MCF 10A (cell line): ENCODE results near the gene XPO1. TPM values are rescaled to one million over a fixed set of nuclear protein-coding genes. Genes with fewer than 3 reads are reported as not detected.

Experiments used
- BruUV-seq: library from RNA; stranded (reverse); fragments of 400-500 nt; replicated peaks from 2 replicates; lab custom pipeline; 2021; lab: Mats Ljungman, UMichigan
- CTCF ChIA-PET: fragments of 300-600 bp; sonication (Branson Sonifier 250); formaldehyde crosslinking; extraction: SDS; loops from one replicate; lab custom pipeline; 2021; ENCODE audit warnings: antibody characterized with exemption, inconsistent platforms; lab: Yijun Ruan, JAX
- POLR2A ChIA-PET: fragments of 300-600, 350-650 bp; sonication (Branson Sonifier 250); formaldehyde crosslinking; extraction: SDS; loops from one replicate; lab custom pipeline; 2020; ENCODE audit warnings: antibody characterized with exemption, inconsistent platforms; lab: Yijun Ruan, JAX
- DNase-seq: peaks from one replicate; pipeline ENCODE4 v3.0.0-alpha.2; 2018; ENCODE audit not compliant: unreplicated experiment
- H3K27ac Mint-ChIP-seq: one replicate; pipeline ENCODE4 v1.8.0; 2022; ENCODE audit warnings: mild to moderate bottlenecking, low read depth, mixed read lengths; ENCODE audit not compliant: unreplicated experiment
- H3K27me3 Mint-ChIP-seq: one replicate; pipeline ENCODE4 v1.8.0; 2022; ENCODE audit warnings: mixed read lengths; ENCODE audit not compliant: insufficient read depth, unreplicated experiment
- H3K36me3 Mint-ChIP-seq: one replicate; pipeline ENCODE4 v1.8.0; 2022; ENCODE audit warnings: mild to moderate bottlenecking, moderate library complexity, mixed read lengths; ENCODE audit not compliant: insufficient read depth, unreplicated experiment
- H3K4me1 Mint-ChIP-seq: one replicate; pipeline ENCODE4 v1.8.0; 2022; ENCODE audit warnings: mixed read lengths; ENCODE audit not compliant: insufficient read depth, unreplicated experiment
- H3K4me3 Mint-ChIP-seq: one replicate; pipeline ENCODE4 v1.8.0; 2022; ENCODE audit warnings: mild to moderate bottlenecking, moderate library complexity, mixed read lengths; ENCODE audit not compliant: unreplicated experiment
- H3K9me3 Mint-ChIP-seq: one replicate; pipeline ENCODE4 v1.8.0; 2022; ENCODE audit warnings: mixed read lengths; ENCODE audit not compliant: unreplicated experiment
- intact Hi-C: fragments of 100-400 bp; cut with micrococcal nuclease; formaldehyde crosslinking; loops from 2 replicates; pipeline ENCODE4 v1.14.1; 2022
- total RNA-seq: library from RNA; stranded (reverse); gene quantifications from 2 replicates; pipeline ENCODE4 v1.2.3, GENCODE V29; 2022
- TF ChIP-seq, protein P1 (sequence below): fragments of 200-600 bp; IDR thresholded peaks from one replicate; pipeline ENCODE4 v1.8.0; 2022; ENCODE audit warnings: antibody characterized with exemption, mild to moderate bottlenecking; ENCODE audit not compliant: unreplicated experiment

Gene XPO1
- total RNA-seq, 1 experiment from 2014 or later: 148 TPM

DNA sequence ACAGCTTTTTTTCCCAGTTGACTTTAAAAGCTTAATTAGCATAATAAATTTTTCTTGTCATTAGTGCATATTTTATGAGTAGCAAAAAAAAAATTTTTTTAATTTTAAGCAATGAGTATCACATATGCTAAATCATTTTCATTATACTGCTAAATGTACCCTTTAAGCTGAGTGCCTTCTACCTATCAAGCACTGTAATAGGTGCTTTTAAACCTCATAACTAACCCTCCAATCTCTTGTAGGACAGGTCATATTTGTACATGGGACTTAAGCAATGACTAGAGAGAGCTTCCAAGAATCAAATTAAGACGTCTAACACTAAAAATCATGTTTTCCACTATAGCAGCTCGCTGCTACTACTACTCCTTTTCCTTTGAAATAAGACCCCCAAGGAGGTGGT lies 7.4 kb downstream of the XPO1 start:
- intact Hi-C loops: loop anchor here (10.0 kb wide), 1 partner anchor 364 kb away; no protein-coding TSS in a partner anchor
- H3K36me3 Mint-ChIP-seq: peaks cover 67% of the 10 kb centered on the region
- H3K9me3 Mint-ChIP-seq: no peaks in the 10 kb centered on the region
- no peaks in the 10 kb centered on the region for H3K27me3 Mint-ChIP-seq
- CTCF ChIA-PET: interaction anchor here (0.6 to 0.7 kb wide), 3 partner anchors 64 to 393 kb away, joined by 3 read pairs; no protein-coding TSS in a partner anchor
- TF ChIP-seq, protein P1, sequence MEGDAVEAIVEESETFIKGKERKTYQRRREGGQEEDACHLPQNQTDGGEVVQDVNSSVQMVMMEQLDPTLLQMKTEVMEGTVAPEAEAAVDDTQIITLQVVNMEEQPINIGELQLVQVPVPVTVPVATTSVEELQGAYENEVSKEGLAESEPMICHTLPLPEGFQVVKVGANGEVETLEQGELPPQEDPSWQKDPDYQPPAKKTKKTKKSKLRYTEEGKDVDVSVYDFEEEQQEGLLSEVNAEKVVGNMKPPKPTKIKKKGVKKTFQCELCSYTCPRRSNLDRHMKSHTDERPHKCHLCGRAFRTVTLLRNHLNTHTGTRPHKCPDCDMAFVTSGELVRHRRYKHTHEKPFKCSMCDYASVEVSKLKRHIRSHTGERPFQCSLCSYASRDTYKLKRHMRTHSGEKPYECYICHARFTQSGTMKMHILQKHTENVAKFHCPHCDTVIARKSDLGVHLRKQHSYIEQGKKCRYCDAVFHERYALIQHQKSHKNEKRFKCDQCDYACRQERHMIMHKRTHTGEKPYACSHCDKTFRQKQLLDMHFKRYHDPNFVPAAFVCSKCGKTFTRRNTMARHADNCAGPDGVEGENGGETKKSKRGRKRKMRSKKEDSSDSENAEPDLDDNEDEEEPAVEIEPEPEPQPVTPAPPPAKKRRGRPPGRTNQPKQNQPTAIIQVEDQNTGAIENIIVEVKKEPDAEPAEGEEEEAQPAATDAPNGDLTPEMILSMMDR: no peak
- POLR2A ChIA-PET: interaction anchor here (0.9 to 1.2 kb wide), 2 partner anchors 8 to 11 kb away, joined by 3 to 5 read pairs; no protein-coding TSS in a partner anchor
- peak overlapping the region; percentile 23 for H3K27ac Mint-ChIP-seq
- no TSS peak for BruUV-seq
- no peaks in the 10 kb centered on the region for H3K4me1 Mint-ChIP-seq
- H3K4me3 Mint-ChIP-seq: no peak overlapping the region
- DNase-seq: no peak

DNA sequence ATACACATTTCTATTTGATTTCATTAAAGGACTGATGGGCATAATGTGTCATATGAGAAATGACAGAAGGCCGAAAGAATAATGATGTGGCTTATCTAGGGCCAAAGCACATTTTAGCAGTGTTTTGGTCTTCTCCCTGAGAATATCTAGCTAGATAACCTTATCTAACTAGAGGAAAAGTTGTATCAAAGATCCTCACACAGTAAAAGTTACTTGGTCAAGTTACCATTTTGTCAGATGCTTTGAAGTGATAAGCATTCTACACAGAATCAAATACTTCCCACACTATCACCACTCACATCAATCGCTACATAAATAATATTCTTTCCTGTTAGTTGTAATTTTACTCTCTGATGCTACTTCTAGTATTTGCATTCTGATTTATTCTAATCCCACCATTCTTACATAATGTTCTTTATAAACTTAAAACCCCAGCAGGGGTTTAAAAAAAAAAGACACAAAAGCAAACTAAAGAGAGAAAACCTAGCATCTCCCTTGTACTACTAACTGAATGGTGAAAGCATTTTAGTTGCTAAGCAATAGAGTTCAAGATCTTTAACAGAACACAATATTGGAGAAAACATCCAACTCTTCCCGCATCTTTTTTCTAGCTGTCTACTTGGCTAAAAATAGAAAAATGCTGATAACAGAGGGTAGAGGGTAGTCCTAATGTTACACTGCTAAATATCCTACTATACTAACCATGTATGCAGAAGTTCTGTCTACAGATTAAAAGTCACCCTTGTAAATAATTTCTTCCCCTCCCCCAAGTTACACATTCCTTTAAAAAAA lies 8.0 kb downstream of the XPO1 start:
- Mint-ChIP-seq H3K27me3 (no peaks in the 10 kb centered on the region), H3K9me3 (no peaks in the 10 kb centered on the region), H3K4me3 (no peak overlapping the region), H3K4me1 (no peaks in the 10 kb centered on the region), H3K36me3 (peaks cover 69% of the 10 kb centered on the region), H3K27ac (peak overlapping the region; percentile 23)
- ChIA-PET POLR2A (interaction anchor here (1.2 kb wide), 1 partner anchor 9 kb away, joined by 5 read pairs; no protein-coding TSS in a partner anchor), CTCF (interaction anchor here (0.6 kb wide), 1 partner anchor 64 kb away, joined by 3 read pairs; no protein-coding TSS in a partner anchor)
- TF ChIP-seq, protein P1: no peak
- DNase-seq: no peak
- BruUV-seq: no TSS peak
- intact Hi-C loops: loop anchor here (10.0 kb wide), 1 partner anchor 365 kb away; no protein-coding TSS in a partner anchor

DNA sequence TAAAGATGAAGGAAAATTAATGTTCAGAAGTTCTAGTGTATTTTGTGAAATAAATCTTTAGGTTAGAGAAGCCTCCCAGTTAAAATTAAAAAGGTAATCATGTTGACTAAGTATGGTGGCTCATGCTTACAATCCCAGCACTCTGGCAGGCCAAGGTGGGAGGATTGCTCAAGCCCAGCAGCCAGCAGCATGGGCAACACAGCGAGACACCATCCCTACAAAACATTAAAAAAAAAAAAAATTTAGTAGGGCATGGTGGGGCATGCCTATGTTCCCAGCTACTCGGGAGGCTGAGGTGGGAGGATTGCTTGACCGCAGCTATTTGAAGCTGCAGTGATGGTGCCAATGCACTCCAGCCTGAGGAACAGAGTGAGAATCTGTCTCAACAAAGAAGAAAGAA lies 17.9 kb downstream of the XPO1 start:
- H3K27ac Mint-ChIP-seq: peak overlapping the region; percentile 25
- POLR2A ChIA-PET: interaction anchor here (0.7 to 9.3 kb wide), 3 partner anchors 10 to 16 kb away, joined by 3 to 112 read pairs (median 3); partner anchors contain the start of gene XPO1
- no peak overlapping the region for H3K4me3 Mint-ChIP-seq
- DNase-seq: peak; percentile 56
- no peaks in the 10 kb centered on the region for H3K27me3 Mint-ChIP-seq
- no TSS peak for BruUV-seq
- CTCF ChIA-PET: no interaction called here
- peaks cover 15% of the 10 kb centered on the region for H3K4me1 Mint-ChIP-seq
- no peaks in the 10 kb centered on the region for H3K9me3 Mint-ChIP-seq
- peaks cover 84% of the 10 kb centered on the region for H3K36me3 Mint-ChIP-seq
- intact Hi-C loops: no loop called here
- TF ChIP-seq, protein P1: no peak

DNA sequence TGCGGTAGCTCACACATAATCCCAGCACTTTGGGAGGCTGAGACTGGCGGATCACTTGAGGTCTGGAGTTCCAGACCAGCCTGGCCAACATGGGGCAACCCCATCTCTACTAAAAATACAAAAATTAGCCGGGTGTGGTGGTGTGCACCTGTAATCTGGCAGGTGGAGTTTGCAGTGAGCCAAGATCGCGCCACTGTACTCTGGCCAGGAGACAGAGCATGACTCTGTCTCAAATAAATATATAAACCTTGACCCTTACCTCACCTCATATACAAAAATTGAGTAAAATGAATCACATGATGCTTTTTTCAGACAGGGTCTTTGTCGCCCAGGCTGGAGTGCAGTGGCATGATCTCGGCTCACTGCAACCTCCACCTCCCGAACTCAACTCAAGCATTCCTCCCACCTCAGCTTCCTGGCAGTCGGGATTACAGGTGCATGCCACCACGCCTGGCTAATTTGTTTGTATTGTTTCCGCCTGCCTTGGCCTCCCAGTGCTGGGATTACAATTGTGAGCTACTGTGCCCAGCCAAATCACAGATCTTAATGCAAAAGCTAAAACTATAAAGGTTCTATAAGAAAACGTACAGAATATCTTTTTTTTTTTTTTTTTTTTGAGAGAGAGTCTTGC lies 25.3 kb downstream of the XPO1 start:
- ChIA-PET POLR2A (interaction anchor here (0.5 to 1.0 kb wide), 2 partner anchors 20 to 122 kb away, joined by 3 to 5 read pairs; no protein-coding TSS in a partner anchor), CTCF (interaction anchor here (1.6 kb wide), 1 partner anchor 146 kb away, joined by 6 read pairs; no protein-coding TSS in a partner anchor)
- DNase-seq: no peak
- TF ChIP-seq, protein P1: no peak
- intact Hi-C loops: no loop called here
- no peak overlapping the region for H3K4me3 Mint-ChIP-seq
- no peaks in the 10 kb centered on the region for H3K9me3 Mint-ChIP-seq
- H3K36me3 Mint-ChIP-seq: peaks cover 91% of the 10 kb centered on the region
- no TSS peak for BruUV-seq
- no peak overlapping the region for H3K27ac Mint-ChIP-seq
- H3K27me3 Mint-ChIP-seq: no peaks in the 10 kb centered on the region
- no peaks in the 10 kb centered on the region for H3K4me1 Mint-ChIP-seq
